ENCODE data around the gene FAM229B. TPM values are rescaled to one million over a fixed set of nuclear protein-coding genes. Genes with fewer than 3 reads are reported as not detected.
A peak's percentile ranks its signal among the peaks of the same experiment; 100 is the strongest.

FAM229B gene, protein sequence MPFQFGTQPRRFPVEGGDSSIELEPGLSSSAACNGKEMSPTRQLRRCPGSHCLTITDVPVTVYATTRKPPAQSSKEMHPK
- total RNA-seq = 1 to 10 TPM; 1.9 to 2.2 TPM

GRCh38 chr6:112087136-112087911, at the start of gene FAM229B, which contains the start of gene TUBE1:
FAM229B (plus strand) TSS chr6:112087591; CDS start chr6:112099284, 11,693 bp downstream.
TUBE1 (minus strand) TSS chr6:112087482; CDS start chr6:112087434, 48 bp downstream.
- Mint-ChIP-seq H3K9me3 (ENCODE audit: insufficient read depth) (no peaks in the 10 kb centered on the region), H3K4me3 (no peak within 1 kb of the TSS), H3K27ac (no peak within 1 kb of the TSS), H3K4me1 (ENCODE audit: low read depth) (peaks cover 3% of the 10 kb centered on the region), H3K36me3 (ENCODE audit: low read depth) (peaks cover 3% of the 10 kb centered on the region), H3K27me3 (ENCODE audit: low read depth) (peaks cover 22% of the 10 kb centered on the region)
- POLR2A ChIA-PET = interaction anchor here (0.6 to 2.1 kb wide), 15 partner anchors 11 to 1106 kb away, joined by 3 to 6 read pairs (median 3); partner anchors contain the start of genes REV3L and RPF2
- DNase-seq (peak; percentile 95), ATAC-seq (peak; percentile 96)
- CTCF ChIA-PET = interaction anchor here (0.7 to 7.5 kb wide), 18 partner anchors 11 to 829 kb away, joined by 3 to 99 read pairs (median 3); no protein-coding TSS in a partner anchor

DNA sequence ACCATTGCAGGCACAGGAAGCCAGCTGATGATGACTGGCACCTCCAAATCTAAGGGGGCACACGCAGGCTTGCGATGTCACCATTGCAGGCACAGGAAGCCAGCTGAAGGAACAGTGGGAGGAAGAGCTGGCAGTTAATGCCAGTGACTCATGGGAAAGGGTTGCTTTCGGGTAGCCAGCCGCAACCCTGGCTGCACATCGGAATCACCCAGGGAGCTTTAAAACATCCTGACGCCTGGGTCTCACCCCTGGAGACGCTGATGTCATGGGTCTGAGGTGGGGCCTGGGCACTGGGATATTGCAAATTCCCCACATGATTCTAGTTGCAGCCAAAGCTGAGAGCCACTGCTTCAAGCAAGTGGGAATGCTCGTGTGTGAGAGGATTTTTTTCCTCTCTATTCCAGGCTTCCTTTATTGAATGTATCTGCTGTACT, 49.6 kb upstream of the FAM229B start:
- POLR2A ChIA-PET = interaction anchor here (0.6 kb wide), 1 partner anchor 9 kb away, joined by 3 read pairs; no protein-coding TSS in a partner anchor
- ATAC-seq = no peak

DNA sequence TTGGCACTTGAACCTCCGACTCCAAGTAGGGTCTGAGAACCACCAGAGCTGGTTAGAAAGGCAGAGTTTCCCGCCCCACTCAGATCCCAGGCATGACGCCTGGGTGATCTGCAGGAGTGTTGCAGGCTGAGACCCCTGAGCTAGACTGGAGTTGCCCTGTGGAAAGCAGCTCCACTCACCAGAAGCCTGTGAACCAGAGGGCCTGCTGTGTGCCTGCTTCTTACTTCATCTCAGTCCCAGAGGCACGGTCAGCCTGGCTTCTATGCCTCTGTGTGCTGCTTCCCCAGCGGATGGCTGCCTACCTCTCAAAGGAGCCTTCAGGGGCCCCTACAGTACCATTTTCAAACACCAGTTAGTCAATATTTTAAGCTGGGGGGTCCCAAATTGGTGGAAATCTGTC, 49.1 kb upstream of the FAM229B start:
- no peak for DNase-seq
- POLR2A ChIA-PET = interaction anchor here (0.6 kb wide), 1 partner anchor 10 kb away, joined by 3 read pairs; no protein-coding TSS in a partner anchor
- H3K4me1 Mint-ChIP-seq (ENCODE audit: low read depth) = peaks cover 35% of the 10 kb centered on the region

More for the DNA sequence above, 49.6 kb upstream of the FAM229B start:
- H3K4me1 Mint-ChIP-seq (ENCODE audit: low read depth) = peaks cover 34% of the 10 kb centered on the region
- H3K27ac Mint-ChIP-seq = no peak overlapping the region
- no peaks in the 10 kb centered on the region for H3K36me3 Mint-ChIP-seq (ENCODE audit: low read depth)
- DNase-seq = no peak
- H3K9me3 Mint-ChIP-seq (ENCODE audit: insufficient read depth) = no peaks in the 10 kb centered on the region
- CTCF ChIA-PET = interaction anchor here (0.6 to 7.5 kb wide), 7 partner anchors 11 to 779 kb away, joined by 3 to 119 read pairs (median 15); a partner anchor contains a TSS
- H3K4me3 Mint-ChIP-seq = no peak overlapping the region
- H3K27me3 Mint-ChIP-seq (ENCODE audit: low read depth) = no peaks in the 10 kb centered on the region

DNA sequence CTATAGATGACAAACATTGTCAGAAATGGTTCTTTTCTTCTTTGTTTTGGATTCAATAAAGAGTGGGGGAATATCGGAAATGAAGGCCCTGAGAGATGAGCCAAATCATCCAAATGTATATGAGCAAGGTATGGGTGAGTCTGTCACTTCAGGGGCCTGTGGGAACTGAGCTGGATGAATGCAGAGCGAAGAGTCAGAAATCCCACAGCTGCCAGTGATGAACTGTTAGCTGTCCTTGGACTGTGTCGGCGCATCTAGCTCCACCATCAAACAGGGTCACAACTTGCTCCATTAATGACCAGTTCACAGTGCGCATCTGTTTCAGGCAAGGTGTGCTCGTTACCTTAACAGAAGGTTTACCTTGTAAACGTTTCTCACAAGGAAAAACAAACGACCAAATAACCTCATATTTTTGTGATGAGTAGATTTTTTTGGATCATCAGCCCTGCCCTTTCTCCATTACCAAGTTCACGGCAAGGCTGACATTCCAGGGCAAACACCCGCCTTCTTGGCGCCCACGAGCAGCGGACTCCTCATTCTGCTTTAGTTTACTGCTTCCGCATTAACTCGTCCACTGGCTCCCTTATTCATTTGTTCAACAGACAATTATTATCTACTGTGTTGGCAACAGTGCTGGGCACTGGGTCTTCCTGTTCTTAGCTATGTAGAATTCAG, 48.5 kb upstream of the FAM229B start:
- Mint-ChIP-seq H3K4me1 (ENCODE audit: low read depth) (peaks cover 34% of the 10 kb centered on the region), H3K27ac (no peak overlapping the region), H3K27me3 (ENCODE audit: low read depth) (no peaks in the 10 kb centered on the region), H3K9me3 (ENCODE audit: insufficient read depth) (no peaks in the 10 kb centered on the region), H3K4me3 (no peak overlapping the region), H3K36me3 (ENCODE audit: low read depth) (no peaks in the 10 kb centered on the region)
- POLR2A ChIA-PET = interaction anchor here (1.4 kb wide), 1 partner anchor 12 kb away, joined by 3 read pairs; no protein-coding TSS in a partner anchor
- no peak for ATAC-seq
- no peak for DNase-seq
- CTCF ChIA-PET = interaction anchor here (1.0 to 7.5 kb wide), 7 partner anchors 12 to 780 kb away, joined by 3 to 119 read pairs (median 55); a partner anchor contains a TSS

More for the DNA sequence above, 49.1 kb upstream of the FAM229B start:
- Mint-ChIP-seq H3K4me3 (no peak overlapping the region), H3K27me3 (ENCODE audit: low read depth) (no peaks in the 10 kb centered on the region), H3K27ac (no peak overlapping the region), H3K36me3 (ENCODE audit: low read depth) (no peaks in the 10 kb centered on the region), H3K9me3 (ENCODE audit: insufficient read depth) (no peaks in the 10 kb centered on the region)
- CTCF ChIA-PET = interaction anchor here (0.6 to 7.5 kb wide), 7 partner anchors 11 to 779 kb away, joined by 3 to 119 read pairs (median 8); a partner anchor contains a TSS
- ATAC-seq = no peak

DNA sequence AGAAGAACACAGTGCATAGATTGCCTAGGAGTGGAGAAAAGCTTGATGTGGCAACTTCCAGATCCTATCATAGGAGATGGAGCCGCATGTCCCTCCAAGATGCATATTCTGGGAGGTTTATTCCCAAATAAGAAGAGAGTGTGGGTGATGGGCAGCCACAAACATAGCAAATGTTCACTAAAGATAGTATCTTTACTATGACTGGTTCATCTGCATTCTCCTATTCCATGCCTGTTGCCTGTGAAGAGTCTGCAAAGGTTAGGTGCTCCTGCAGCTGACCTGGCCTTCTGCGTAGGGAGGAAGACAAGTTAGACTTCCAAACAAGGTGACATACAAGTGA, 48.0 kb upstream of the FAM229B start:
- Mint-ChIP-seq H3K27me3 (ENCODE audit: low read depth) (no peaks in the 10 kb centered on the region), H3K4me3 (no peak overlapping the region), H3K36me3 (ENCODE audit: low read depth) (no peaks in the 10 kb centered on the region), H3K9me3 (ENCODE audit: insufficient read depth) (no peaks in the 10 kb centered on the region), H3K27ac (no peak overlapping the region), H3K4me1 (ENCODE audit: low read depth) (peaks cover 29% of the 10 kb centered on the region)
- ChIA-PET POLR2A (interaction anchor here (1.4 kb wide), 1 partner anchor 12 kb away, joined by 3 read pairs; no protein-coding TSS in a partner anchor), CTCF (interaction anchor here (1.0 to 7.5 kb wide), 6 partner anchors 12 to 330 kb away, joined by 3 to 119 read pairs (median 74); no protein-coding TSS in a partner anchor)
- DNase-seq = no peak
- no peak for ATAC-seq

DNA sequence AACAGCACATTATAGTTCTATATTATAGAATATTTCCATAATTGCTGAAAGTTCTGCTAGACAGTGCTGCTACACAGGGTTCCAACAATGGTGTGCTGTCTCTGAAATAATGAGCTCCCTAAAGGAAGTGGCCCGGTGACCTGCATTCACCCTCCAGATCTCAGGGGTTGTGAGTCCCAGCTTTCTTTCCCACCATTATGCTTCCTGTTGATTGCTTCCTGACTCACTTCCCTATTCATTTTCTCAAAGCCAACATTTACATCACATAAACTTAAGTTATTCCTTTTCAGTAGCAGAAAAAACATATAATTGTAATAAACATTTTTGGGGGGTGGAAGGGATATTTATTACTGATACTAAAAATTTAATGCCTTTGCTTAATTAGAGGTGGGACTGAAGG, 46.4 kb upstream of the FAM229B start:
- Mint-ChIP-seq H3K36me3 (ENCODE audit: low read depth) (no peaks in the 10 kb centered on the region), H3K4me1 (ENCODE audit: low read depth) (peaks cover 20% of the 10 kb centered on the region), H3K27me3 (ENCODE audit: low read depth) (no peaks in the 10 kb centered on the region), H3K27ac (no peak overlapping the region), H3K4me3 (no peak overlapping the region), H3K9me3 (ENCODE audit: insufficient read depth) (no peaks in the 10 kb centered on the region)
- ChIA-PET CTCF (interaction anchor here (0.7 to 7.5 kb wide), 18 partner anchors 9 to 782 kb away, joined by 3 to 119 read pairs (median 6); a partner anchor contains a TSS), POLR2A (interaction anchor here (0.7 kb wide), 1 partner anchor 25 kb away, joined by 3 read pairs; no protein-coding TSS in a partner anchor)
- ATAC-seq (no peak), DNase-seq (no peak)

- Mint-ChIP-seq H3K4me1 (ENCODE audit: low read depth) (peaks cover 20% of the 10 kb centered on the region), H3K4me3 (no peak overlapping the region), H3K36me3 (ENCODE audit: low read depth) (no peaks in the 10 kb centered on the region), H3K9me3 (ENCODE audit: insufficient read depth) (no peaks in the 10 kb centered on the region), H3K27ac (peak overlapping the region; percentile 55), H3K27me3 (ENCODE audit: low read depth) (no peaks in the 10 kb centered on the region)
- DNase-seq (no peak), ATAC-seq (no peak)
- CTCF ChIA-PET = interaction anchor here (0.7 to 7.5 kb wide), 34 partner anchors 7 to 782 kb away, joined by 3 to 119 read pairs (median 4); partner anchors contain the start of genes FYN and REV3L
- POLR2A ChIA-PET = interaction anchor here (0.7 kb wide), 1 partner anchor 25 kb away, joined by 3 read pairs; no protein-coding TSS in a partner anchor
Measured at GRCh38 chr6:112041535-112041934, 45.9 kb upstream of the FAM229B start.

- peak overlapping the region; percentile 95 for H3K4me3 Mint-ChIP-seq
- ATAC-seq = peak; percentile 99
Measured at GRCh38 chr6:112043032-112044007, 44.1 kb upstream of the FAM229B start.

GRCh38 chr6:112044196-112044595, 43.2 kb upstream of the FAM229B start:
- H3K27ac Mint-ChIP-seq = no peak overlapping the region
- H3K36me3 Mint-ChIP-seq (ENCODE audit: low read depth) = no peaks in the 10 kb centered on the region
- peaks cover 20% of the 10 kb centered on the region for H3K4me1 Mint-ChIP-seq (ENCODE audit: low read depth)
- ChIA-PET POLR2A (no interaction called here), CTCF (interaction anchor here (0.8 to 7.5 kb wide), 16 partner anchors 17 to 785 kb away, joined by 3 to 119 read pairs (median 5); partner anchors contain the start of genes FAM229B, FYN and TUBE1)
- H3K27me3 Mint-ChIP-seq (ENCODE audit: low read depth) = no peaks in the 10 kb centered on the region
- no peak overlapping the region for H3K4me3 Mint-ChIP-seq
- H3K9me3 Mint-ChIP-seq (ENCODE audit: insufficient read depth) = no peaks in the 10 kb centered on the region
- ATAC-seq (no peak), DNase-seq (no peak)

More at GRCh38 chr6:112043032-112044007, 44.1 kb upstream of the FAM229B start:
- Mint-ChIP-seq H3K36me3 (ENCODE audit: low read depth) (no peaks in the 10 kb centered on the region), H3K27me3 (ENCODE audit: low read depth) (no peaks in the 10 kb centered on the region), H3K4me1 (ENCODE audit: low read depth) (peaks cover 18% of the 10 kb centered on the region), H3K27ac (peak overlapping the region; percentile 99), H3K9me3 (ENCODE audit: insufficient read depth) (no peaks in the 10 kb centered on the region)
- ChIA-PET CTCF (interaction anchor here (0.6 to 7.5 kb wide), 70 partner anchors 9 to 1032 kb away, joined by 3 to 119 read pairs (median 5); partner anchors contain the start of genes FYN and REV3L), POLR2A (interaction anchor here (0.6 to 1.2 kb wide), 4 partner anchors 15 to 784 kb away, joined by 3 to 7 read pairs (median 4); a partner anchor contains a TSS)
- DNase-seq = peak; percentile 96

GRCh38 chr6:112044856-112045255, 42.5 kb upstream of the FAM229B start:
- Mint-ChIP-seq H3K36me3 (ENCODE audit: low read depth) (no peaks in the 10 kb centered on the region), H3K27me3 (ENCODE audit: low read depth) (no peaks in the 10 kb centered on the region), H3K9me3 (ENCODE audit: insufficient read depth) (no peaks in the 10 kb centered on the region), H3K4me1 (ENCODE audit: low read depth) (peaks cover 22% of the 10 kb centered on the region), H3K4me3 (no peak overlapping the region), H3K27ac (no peak overlapping the region)
- ChIA-PET CTCF (interaction anchor here (0.8 to 7.5 kb wide), 14 partner anchors 16 to 786 kb away, joined by 3 to 119 read pairs (median 5); partner anchors contain the start of genes FAM229B, FYN and TUBE1), POLR2A (no interaction called here)
- no peak for ATAC-seq
- DNase-seq = no peak
